ENCODE data around the gene CHRNA4.

- TF ChIP-seq ZNF274 (IDR thresholded peaks at IDR 0.05; ENCODE audit: low read depth, low read length), result no peak
- TF ChIP-seq SUZ12 (IDR thresholded peaks at IDR 0.05; ENCODE audit: extremely low read depth, insufficient read depth, insufficient read length), result no peak
- TF ChIP-seq YY1 (IDR thresholded peaks at IDR 0.05; ENCODE audit: insufficient read depth, insufficient read length), result no peak
These were observed 2.9 kb upstream of the CHRNA4 start for GRCh38 chr20:63363981-63364561.

Measured in NT2/D1 (cell line).